Inferior parietal cortex (tissue), 1 donor: Measurements from ENCODE around the gene NLRP9.

ENCODE experiments used
- DNase-seq: peaks from one replicate; pipeline ENCODE4 v3.0.0-alpha.2; 2016; ENCODE audit errors: extremely low spot score

Gene NLRP9

GRCh38 chr19:55673465-55673864, 64.7 kb downstream of the NLRP9 start:
- DNase-seq: no peak

DNA sequence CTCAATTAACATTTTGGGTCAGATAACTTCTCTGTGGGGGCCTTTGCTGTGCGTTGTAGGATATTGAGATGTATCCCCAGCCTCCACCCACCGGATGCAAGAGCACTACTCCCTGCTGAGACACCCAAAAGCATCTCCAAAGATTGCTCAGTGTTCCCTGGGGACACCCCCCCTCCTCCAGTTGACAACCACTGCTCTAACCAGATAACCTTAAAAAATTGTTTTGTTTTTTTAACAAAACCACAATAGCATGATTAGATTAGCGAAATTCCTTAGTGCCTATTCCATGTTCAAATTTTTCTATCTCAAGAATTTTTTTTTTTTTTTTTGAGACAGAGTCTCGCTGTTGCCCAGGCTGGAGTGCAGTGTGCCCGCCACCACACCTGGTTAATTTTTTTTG, 65.8 kb downstream of the NLRP9 start:
- DNase-seq: no peak

GRCh38 chr19:55671054-55671378, 67.2 kb downstream of the NLRP9 start:
- no peak for DNase-seq

DNA sequence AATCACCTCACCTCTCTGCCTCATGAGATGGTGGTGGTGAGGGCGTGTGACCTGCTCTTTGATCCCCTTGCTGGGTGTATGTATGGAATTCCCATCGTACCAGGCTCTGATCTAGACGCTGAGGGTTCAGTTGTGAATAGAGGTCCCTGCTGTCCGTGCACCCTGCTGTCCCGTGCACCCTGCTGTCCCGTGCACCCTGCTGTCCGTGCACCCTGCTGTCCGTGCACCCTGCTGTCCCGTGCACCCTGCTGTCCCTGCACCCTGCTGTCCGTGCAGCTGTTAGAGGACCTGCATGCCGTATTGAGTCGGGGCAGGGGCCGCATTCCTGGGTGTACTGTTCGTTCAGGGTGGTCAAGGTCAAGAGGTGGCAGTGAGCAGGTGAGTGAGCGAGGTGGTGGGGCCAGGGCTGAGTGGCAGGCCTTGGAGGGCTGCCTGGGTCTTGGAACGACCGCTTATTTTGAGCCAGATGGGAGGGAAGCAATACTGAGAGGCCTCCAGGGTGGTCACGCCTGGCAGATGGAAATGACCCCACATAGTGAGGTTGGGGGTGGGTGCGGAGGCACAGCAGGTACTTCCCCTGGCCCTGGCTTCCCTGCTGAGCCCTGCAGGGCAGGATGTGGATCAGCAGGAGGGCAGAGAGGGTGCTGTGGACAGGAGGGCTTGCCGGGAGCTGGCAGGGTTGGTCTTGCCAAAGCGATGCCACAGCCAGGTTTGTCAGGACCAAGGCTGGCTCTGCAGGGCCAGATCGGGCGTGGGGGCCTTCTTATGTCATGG, 67.7 kb downstream of the NLRP9 start:
- DNase-seq: no peak

DNA sequence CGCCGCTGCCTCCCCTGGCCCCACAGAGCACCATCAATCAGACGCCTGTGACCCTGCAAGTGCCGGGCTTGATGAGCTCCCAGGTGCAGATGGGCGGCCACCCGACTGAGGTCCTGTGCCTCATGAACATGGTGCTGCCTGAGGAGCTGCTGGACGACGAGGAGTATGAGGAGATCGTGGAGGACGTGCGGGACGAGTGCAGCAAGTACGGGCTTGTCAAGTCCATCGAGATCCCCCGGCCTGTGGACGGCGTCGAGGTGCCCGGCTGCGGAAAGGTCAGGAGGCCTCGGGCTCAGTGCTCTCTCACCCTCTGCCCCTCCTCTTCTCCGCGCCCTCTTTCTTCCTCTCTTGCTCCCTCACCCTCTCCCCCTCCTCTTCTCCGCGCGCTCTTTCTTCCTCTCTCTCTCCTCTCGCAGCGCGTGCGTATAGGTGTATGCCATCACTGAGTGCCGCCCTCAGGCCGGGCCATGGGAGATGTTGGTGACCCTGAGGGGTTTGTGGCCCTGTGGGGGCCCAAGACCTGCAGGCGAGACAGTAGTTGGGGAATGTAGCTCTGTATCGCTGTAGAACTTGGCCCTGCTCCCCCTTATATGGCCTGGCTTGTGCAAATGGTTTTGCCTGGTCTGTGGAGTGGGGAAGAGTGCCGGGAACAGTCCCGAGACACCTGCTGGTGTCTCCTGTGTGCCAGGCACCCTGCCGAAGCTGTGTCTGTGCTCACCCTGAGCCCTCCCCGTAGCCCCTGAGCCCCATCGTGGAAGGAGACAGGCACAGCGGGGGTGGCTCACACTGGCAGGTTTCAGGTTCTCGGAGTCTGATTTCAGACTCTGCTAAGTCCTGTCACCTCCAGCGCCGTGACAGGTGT, 68.6 kb downstream of the NLRP9 start:
- no peak for DNase-seq

DNA sequence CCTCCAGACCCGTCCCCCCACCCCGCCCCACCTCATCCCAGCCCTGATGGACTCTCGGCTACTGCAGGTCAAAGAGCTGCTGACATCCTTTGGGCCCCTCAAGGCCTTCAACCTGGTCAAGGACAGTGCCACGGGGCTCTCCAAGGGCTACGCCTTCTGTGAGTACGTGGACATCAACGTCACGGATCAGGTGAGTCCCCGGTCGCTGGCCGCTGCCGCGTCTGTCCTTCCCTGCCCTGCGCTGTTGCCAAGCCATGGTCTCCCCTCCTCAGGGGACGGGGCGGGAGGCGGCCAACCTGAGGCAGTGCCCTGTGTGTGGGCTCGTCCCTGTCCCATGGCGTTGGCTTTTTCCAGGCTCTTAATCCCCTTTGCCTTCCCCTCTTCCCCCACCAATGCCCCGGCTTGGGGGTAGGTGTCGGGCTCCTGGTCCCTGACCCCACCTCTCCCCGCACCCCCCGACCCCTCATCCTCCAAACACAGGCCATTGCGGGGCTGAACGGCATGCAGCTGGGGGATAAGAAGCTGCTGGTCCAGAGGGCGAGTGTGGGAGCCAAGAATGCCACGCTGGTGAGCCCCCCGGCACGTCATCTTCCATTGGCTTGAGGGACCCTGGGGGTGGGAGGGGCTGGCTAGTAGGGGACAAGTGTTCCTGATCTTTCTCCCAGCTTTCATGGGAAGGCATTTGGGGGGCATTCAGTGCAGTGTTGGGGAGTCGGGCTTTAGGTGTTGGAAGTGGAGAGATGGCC, 69.4 kb downstream of the NLRP9 start:
- DNase-seq: no peak

DNA sequence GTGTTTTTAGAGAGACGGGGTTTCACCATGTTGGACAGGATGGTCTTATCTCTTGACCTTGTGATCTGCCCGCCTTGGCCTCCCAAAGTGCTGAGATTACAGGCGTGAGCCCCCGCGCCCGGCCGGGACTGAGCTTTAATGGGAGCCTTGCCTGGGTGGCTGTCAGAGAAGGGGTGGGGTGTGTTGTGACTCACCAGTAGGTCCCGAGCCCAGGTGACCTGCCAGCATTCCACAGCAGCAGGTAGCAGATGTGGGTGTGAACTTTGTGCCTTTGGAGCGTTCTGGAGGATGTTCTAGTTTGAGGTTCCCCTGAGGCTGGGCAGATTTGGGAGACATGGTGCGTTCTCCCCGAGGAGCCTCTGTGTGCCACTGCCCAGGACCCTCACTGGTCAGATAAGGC, 70.2 kb downstream of the NLRP9 start:
- no peak for DNase-seq

- no peak for DNase-seq
These were observed 70.7 kb downstream of the NLRP9 start for GRCh38 chr19:55667511-55667910.

DNA sequence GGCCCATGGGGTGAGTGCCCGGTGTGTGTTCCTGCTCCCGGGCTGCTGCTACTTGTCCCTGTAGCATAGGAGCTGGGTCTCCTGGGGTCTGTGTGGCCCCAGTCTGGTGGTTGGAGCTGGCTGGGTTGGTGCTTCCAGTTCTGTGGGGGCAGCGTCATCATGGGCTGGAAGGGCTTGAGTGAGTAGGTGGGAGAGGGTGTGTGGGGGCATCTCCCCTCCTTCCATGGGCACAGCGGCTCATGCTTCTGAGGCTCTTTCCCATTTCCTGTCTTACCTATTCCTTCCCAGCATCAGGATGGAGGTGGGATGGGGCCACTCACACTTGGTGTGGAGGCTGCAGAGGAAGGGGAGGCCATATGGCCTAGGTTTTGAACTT, 71.2 kb downstream of the NLRP9 start:
- no peak for DNase-seq

DNA sequence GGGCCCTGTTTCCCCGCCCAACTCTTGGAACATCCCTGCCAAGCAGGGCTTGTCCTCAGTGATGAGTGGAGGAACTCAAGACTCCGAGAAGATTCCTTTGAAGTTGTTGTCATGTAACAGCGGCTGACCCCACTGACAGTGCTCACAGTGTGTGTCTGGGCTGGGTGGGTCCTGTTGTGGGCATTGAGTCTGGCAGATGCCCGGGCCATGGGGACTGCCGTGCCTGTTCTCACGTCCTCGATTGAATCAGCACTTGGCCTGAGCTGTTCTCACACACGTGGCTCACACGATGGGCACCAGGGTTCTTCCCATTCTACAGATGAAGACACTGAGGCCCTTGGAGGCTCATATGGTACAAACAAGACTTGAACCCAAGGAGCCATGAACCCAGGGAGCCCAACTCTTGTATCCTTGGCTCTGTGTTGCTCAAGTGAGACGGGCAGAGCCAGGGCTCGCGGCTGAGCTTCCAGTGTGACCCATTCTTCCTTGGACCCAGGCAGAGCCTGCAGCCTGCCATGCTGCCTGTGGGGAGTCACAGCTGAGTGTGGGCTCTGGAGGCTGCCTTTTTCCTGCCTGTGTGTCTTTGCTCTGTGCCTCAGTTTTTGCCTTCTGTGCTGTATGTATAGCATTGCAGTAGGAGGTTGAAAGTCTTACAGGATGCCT, 71.7 kb downstream of the NLRP9 start:
- DNase-seq: no peak

- no peak for DNase-seq
These were observed 74.2 kb downstream of the NLRP9 start for GRCh38 chr19:55663846-55664536.

DNA sequence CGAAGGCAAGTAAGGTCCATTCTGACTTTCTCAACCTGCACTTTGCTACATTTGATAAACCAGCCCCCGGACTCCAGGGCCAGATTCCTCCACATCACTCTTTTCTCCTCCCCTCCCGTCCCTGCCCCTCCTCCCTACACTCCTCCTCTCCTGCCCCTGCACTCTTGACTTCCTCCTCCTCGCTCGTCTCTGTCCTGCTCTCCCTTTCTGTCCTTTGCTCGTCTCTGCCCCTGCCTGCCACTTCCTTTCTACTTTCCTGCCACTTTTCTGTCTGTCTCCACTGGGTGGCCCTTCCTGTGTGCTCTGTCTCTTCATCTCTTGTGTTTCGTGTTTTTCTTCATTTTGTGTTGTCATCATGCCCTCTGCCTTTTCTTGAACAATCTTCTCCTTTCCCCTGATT, 76.4 kb downstream of the NLRP9 start:
- no peak for DNase-seq

GRCh38 chr19:55660991-55661390, 77.2 kb downstream of the NLRP9 start:
- no peak for DNase-seq

- no peak for DNase-seq
These were observed 77.8 kb downstream of the NLRP9 start for GRCh38 chr19:55660404-55660803.

DNA sequence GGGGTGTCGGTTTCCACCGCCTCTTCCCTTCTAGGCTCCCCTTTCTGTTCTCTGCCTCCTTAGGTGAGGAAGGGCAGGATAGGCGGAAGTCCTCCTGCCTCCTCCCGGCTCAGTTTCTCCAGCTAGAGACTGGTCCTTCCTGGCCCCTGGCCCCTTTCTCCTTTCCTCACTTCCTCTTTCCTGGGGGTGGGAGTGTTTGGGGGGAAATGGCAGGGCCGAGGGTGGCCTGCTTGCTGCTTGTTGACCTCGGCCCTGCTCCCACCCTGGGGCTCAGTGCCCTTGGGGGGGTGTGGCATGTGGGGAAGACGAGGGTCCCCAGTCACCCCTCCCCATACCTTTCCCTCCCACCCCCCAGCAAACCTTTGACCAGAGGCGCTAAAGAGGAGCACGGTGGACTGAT, 78.4 kb downstream of the NLRP9 start:
- DNase-seq: no peak

DNA sequence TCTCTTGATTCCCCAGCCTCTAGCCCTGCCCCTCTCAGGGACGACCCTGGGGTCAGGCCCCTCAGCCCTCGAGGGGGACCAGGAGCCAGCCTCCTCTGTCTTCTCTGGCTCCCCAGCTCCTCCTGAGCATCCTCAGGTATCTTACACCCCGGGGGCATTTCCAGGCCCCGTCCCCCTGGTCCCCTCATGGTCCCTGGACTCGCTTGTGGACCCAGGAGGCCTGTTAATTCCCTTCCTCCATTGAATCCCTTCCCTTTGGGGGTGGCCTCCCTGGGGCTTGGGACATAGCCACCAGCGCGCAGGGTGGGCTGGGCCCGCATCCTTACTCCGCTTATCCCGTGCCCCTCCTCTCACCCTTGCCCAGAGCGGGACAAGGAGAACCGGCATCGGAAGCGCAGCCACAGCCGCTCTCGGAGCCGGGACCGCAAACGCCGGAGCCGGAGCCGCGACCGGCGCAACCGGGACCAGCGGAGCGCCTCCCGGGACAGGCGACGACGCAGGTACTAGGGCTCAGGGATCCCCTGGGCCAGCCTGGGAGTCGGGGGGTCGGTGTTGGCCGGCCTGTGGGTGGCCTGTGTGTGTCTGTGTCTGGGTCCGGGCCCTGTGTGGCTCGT, 79.2 kb downstream of the NLRP9 start:
- no peak for DNase-seq
